Spleen (tissue), 11 donors: ENCODE measurements around the gene CYP4F11. TPM values are rescaled to one million over a fixed set of nuclear protein-coding genes. Genes with fewer than 3 reads are reported as not detected.
"Not testable (repeated sequence)": the region's sequence is repeated elsewhere in the genome, so short reads cannot be mapped to it uniquely, and the experiment has no call there.

Experiments
- DNase-seq: peaks from one replicate; pipeline ENCODE4 v3.0.0-alpha.2; 2020
- H3K27ac ChIP-seq, 8 donors: fragments of 200-600 bp; sonication (generic) in 7 of 8; 1 replicate in 4 of 8; 2 replicates in 4 of 8; pipeline versions ENCODE4 v1.5.0 to v1.8.0; 2016 to 2021; ENCODE audit warnings: inconsistent platforms in 4 of 8, mild to moderate bottlenecking in 4 of 8, moderate library complexity in 1 of 8
- H3K27me3 ChIP-seq, 7 donors: fragments of 200-600 bp; sonication (generic) in 6 of 7; replicated peaks in 1 of 7; 1 replicate in 4 of 7; 2 replicates in 3 of 7; pipeline versions ENCODE4 v1.5.0 to v1.8.0; 2016 to 2021; ENCODE audit warnings: inconsistent platforms in 3 of 7, mild to moderate bottlenecking in 1 of 7
- H3K36me3 ChIP-seq, 6 donors: fragments of 200-600 bp; sonication (generic) in 5 of 6; 1 replicate in 4 of 6; 2 replicates in 2 of 6; pipeline versions ENCODE4 v1.5.0 to v1.8.0; 2016 to 2021; ENCODE audit warnings: inconsistent platforms in 2 of 6
- H3K4me1 ChIP-seq, 6 donors: fragments of 200-600 bp; sonication (generic) in 5 of 6; 1 replicate in 3 of 6; 2 replicates in 3 of 6; pipeline versions ENCODE4 v1.5.0 to v1.8.0; 2016 to 2021; ENCODE audit warnings: inconsistent platforms in 3 of 6
- H3K4me3 ChIP-seq, 8 donors: fragments of 200-600 bp; sonication (generic) in 7 of 8; 1 replicate in 4 of 8; 2 replicates in 4 of 8; pipeline versions ENCODE4 v1.5.0 to v1.8.0; 2016 to 2021; ENCODE audit warnings: inconsistent platforms in 4 of 8, mild to moderate bottlenecking in 4 of 8, moderate library complexity in 2 of 8
- H3K9me3 ChIP-seq, 8 donors: fragments of 200-600 bp; sonication (generic) in 7 of 8; 1 replicate in 4 of 8; 2 replicates in 4 of 8; pipeline versions ENCODE4 v1.5.0 to v1.8.0; 2016 to 2021; ENCODE audit warnings: inconsistent platforms in 4 of 8
- POLR2A ChIP-seq, 3 donors: fragments of 450-650 bp; IDR thresholded peaks; one replicate each; pipeline ENCODE4 v1.5.1; 2017; ENCODE audit warnings: antibody characterized with exemption in 3 of 3, mild to moderate bottlenecking in 1 of 3
- POLR2AphosphoS5 ChIP-seq, 3 donors: sonication (generic); formaldehyde crosslinking; IDR thresholded peaks; one replicate each; pipeline ENCODE4 v1.5.1; 2017; ENCODE audit warnings: antibody characterized with exemption in 3 of 3
- WGBS, 5 donors: extraction: QIAGEN DNeasy Blood & Tissue Kit in 3 of 5; methylation state at CpG; one replicate each; pipeline versions ENCODE4 v1.1.5 to v1.1.7; 2013 to 2018; 5-methylcytosine and 5-hydroxymethylcytosine counted together
- intact Hi-C: fragments of 100-400 bp; cut with DNase I; formaldehyde crosslinking; loops from one replicate; pipeline ENCODE4 v1.15.0; 2023; ENCODE audit warnings: low total_unique reads
- polyA plus RNA-seq, 3 donors: library from polyadenylated mRNA; stranded (reverse); fragments of 200-250 nt; gene quantifications; one replicate each; pipeline ENCODE4 v1.2.1, GENCODE V29; 2013
- total RNA-seq, 7 donors: library from RNA; depleted of rRNA in 3 of 7; stranded (reverse); fragments of >200 nt in 3 of 7; fragmentation: NEBNext Ultra II Directional in 4 of 7; extraction: Animal tissue kit (Norgen Biotek cat#: 25700) in 4 of 7; gene quantifications; one replicate each; pipeline versions ENCODE4 v1.1.0 to v1.2.1, GENCODE V29; 2016 to 2021
- TF ChIP-seq, protein P1 (sequence below), 11 experiments: fragments of 200-600 bp in 7 of 11; fragments of 450-650 bp in 4 of 11; sonication (generic) in 4 of 11; IDR thresholded peaks in 8 of 11; conservative IDR thresholded peaks in 3 of 11; 1 replicate in 7 of 11; 2 replicates in 4 of 11; pipeline versions ENCODE4 v1.4.0 to v1.8.0; 2016 to 2021; ENCODE audit warnings: antibody characterized with exemption in 11 of 11, inconsistent platforms in 4 of 11, mild to moderate bottlenecking in 1 of 11
- donor health status: healthy with polysubstance abuse.
- donor health status: DM: no; HTN: no; CAD: no; lungs with moderate emphysema.
- donor health status: DM: no; HTN: no; CAD: no.
- donor health status: Bipolar disorder and iron deficiency.
- donor health status: healthy.
- donor health status: DM: no; HTN: no; CAD: no.
- donor health status: DM: yes; HTN: yes; CAD: no.

Gene CYP4F11
- total and polyA plus RNA-seq, 10 donors, result 0.07 to 4.9 (median 1.7) TPM; not detected in 2

DNA sequence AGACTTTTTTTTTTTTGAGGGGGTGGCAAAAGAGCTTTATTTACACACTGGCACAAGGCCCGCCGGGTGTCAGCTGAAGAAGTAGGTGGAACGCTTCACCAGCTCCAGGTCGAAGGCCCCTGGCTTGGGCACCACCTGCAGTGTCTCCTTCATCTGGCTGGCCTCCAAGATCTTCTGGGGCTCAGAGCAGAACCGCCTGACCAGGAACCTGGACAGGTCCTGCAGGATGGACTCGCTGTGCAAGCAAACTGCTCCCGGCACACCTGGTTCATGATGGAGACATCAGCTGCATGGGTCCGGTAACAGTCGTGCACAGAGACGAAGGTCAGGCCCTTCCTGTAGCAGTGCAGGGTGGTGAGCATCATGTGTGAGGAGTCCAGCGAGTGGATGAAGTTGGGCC lies 32.1 kb downstream of the CYP4F11 start:
- Histone ChIP-seq H3K4me3 (no peak overlapping the region), H3K4me1 (peaks cover 0 to 14% (median 2%) of the 10 kb centered on the region in 6 donors), H3K36me3 (no peaks in the 10 kb centered on the region), H3K9me3 (peaks cover 0 to 13% (median 0%) of the 10 kb centered on the region in 8 donors), H3K27ac (no peak overlapping the region), H3K27me3 (peaks cover 0 to 55% (median 4%) of the 10 kb centered on the region in 7 donors)
- TF ChIP-seq, protein P1, sequence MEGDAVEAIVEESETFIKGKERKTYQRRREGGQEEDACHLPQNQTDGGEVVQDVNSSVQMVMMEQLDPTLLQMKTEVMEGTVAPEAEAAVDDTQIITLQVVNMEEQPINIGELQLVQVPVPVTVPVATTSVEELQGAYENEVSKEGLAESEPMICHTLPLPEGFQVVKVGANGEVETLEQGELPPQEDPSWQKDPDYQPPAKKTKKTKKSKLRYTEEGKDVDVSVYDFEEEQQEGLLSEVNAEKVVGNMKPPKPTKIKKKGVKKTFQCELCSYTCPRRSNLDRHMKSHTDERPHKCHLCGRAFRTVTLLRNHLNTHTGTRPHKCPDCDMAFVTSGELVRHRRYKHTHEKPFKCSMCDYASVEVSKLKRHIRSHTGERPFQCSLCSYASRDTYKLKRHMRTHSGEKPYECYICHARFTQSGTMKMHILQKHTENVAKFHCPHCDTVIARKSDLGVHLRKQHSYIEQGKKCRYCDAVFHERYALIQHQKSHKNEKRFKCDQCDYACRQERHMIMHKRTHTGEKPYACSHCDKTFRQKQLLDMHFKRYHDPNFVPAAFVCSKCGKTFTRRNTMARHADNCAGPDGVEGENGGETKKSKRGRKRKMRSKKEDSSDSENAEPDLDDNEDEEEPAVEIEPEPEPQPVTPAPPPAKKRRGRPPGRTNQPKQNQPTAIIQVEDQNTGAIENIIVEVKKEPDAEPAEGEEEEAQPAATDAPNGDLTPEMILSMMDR (IDR thresholded peaks at IDR 0.05 in 8 of 11, conservative IDR thresholded peaks at IDR 0.05 in 3 of 11), result no peak
- no peak for DNase-seq
- intact Hi-C loops, result no loop called here
- 86 to 98% (median 92%) methylated on average over 10 to 11 of the region's 11 CpGs for WGBS, 5 donors

GRCh38 chr19:15900504-15900903 lies 33.8 kb downstream of the CYP4F11 start:
- H3K27me3 ChIP-seq, result peaks cover 0 to 58% (median 4%) of the 10 kb centered on the region in 7 donors
- H3K9me3 ChIP-seq, result peaks cover 0 to 13% (median 0%) of the 10 kb centered on the region in 8 donors
- H3K4me3 ChIP-seq, result no peak overlapping the region
- H3K36me3 ChIP-seq, result no peaks in the 10 kb centered on the region
- no peak for DNase-seq
- 37 to 76% (median 72%) methylated on average over 9 to 11 of the region's 11 CpGs for WGBS, 5 donors
- H3K27ac ChIP-seq, result no peak overlapping the region
- peaks cover 0 to 14% (median 2%) of the 10 kb centered on the region in 6 donors for H3K4me1 ChIP-seq
- intact Hi-C loops, result no loop called here
- no peak for TF ChIP-seq POLR2AphosphoS5 (IDR thresholded peaks at IDR 0.05)
- TF ChIP-seq, protein P1 (IDR thresholded peaks at IDR 0.05 in 8 of 11, conservative IDR thresholded peaks at IDR 0.05 in 3 of 11), result no peak
- no peak for TF ChIP-seq POLR2A (IDR thresholded peaks at IDR 0.05)

GRCh38 chr19:15900032-15900431 lies 34.3 kb downstream of the CYP4F11 start:
- H3K27ac ChIP-seq, DNase-seq, H3K36me3 ChIP-seq, intact Hi-C loops: not testable (repeated sequence)
- H3K4me3 ChIP-seq, result peak overlapping the region in 2 of 8 donors; percentile 21 to 35
- peaks cover 0 to 55% (median 4%) of the 10 kb centered on the region in 7 donors for H3K27me3 ChIP-seq
- WGBS, 5 donors, result 0 to 32% (median 18%) methylated on average over 5 to 15 of the region's 15 CpGs
- H3K4me1 ChIP-seq, result peaks cover 0 to 14% (median 2%) of the 10 kb centered on the region in 6 donors
- peaks cover 0 to 10% (median 0%) of the 10 kb centered on the region in 8 donors for H3K9me3 ChIP-seq

- H3K4me1 ChIP-seq, result peaks cover 0 to 14% (median 2%) of the 10 kb centered on the region in 6 donors
- H3K36me3 ChIP-seq, H3K27ac ChIP-seq, H3K9me3 ChIP-seq, DNase-seq, intact Hi-C loops: not testable (repeated sequence)
- peaks cover 0 to 54% (median 4%) of the 10 kb centered on the region in 7 donors for H3K27me3 ChIP-seq
- H3K4me3 ChIP-seq, result peak overlapping the region in 2 of 8 donors; percentile 21 to 35
- 17 to 24% (median 21%) methylated on average over 10 to 30 of the region's 30 CpGs for WGBS, 5 donors
These were observed 34.8 kb downstream of the CYP4F11 start for GRCh38 chr19:15899561-15899960.

- Histone ChIP-seq H3K4me1 (peaks cover 0 to 14% (median 2%) of the 10 kb centered on the region in 6 donors), H3K36me3 (no peaks in the 10 kb centered on the region), H3K27ac (no peak within 1 kb of the TSS), H3K4me3 (no peak within 1 kb of the TSS), H3K27me3 (peaks cover 0 to 54% (median 4%) of the 10 kb centered on the region in 7 donors), H3K9me3 (no peaks in the 10 kb centered on the region)
- 70 to 90% (median 89%) methylated on average over 1 to 3 of the region's 3 CpGs for WGBS, 5 donors
- no peak for DNase-seq
- intact Hi-C loops, result no loop called here
- no peak for TF ChIP-seq POLR2AphosphoS5 (IDR thresholded peaks at IDR 0.05)
- TF ChIP-seq, protein P1 (IDR thresholded peaks at IDR 0.05 in 8 of 11, conservative IDR thresholded peaks at IDR 0.05 in 3 of 11), result no peak
- no peak for TF ChIP-seq POLR2A (IDR thresholded peaks at IDR 0.05)
These were observed 36.5 kb downstream of the CYP4F11 start, which contains the start of gene CYP4F2 for GRCh38 chr19:15897738-15898276. Gene CYP4F2, minus strand, starts transcription at chr19:15898074. Its CDS starts 463 bp downstream, at chr19:15897611.
